SK-N-MC (cell line): ENCODE results near the gene RTN4.

Experiments used
- FOXP2 ChIP-seq: optimal IDR thresholded peaks from 2 replicates; pipeline ENCODE3; 2011; ENCODE audit warnings: mild to moderate bottlenecking, moderate library complexity; ENCODE audit not compliant: insufficient read depth; ENCODE audit errors: extremely low read length, control extremely low read depth
- POLR2AphosphoS5 ChIP-seq: IDR thresholded peaks from 2 replicates; pipeline ENCODE4 v1.6.1; 2012; ENCODE audit warnings: mild to moderate bottlenecking, low read depth, low read length, borderline replicate concordance

- TF ChIP-seq FOXP2 (no peak), POLR2AphosphoS5 (no peak)
Measured at GRCh38 chr2:54967269-54967668, 83.0 kb downstream of the RTN4 start.
